GM12892 (cell line): Measurements from ENCODE around the gene FAM13A.

Source experiments
- POLR2A ChIP-seq: IDR thresholded peaks from 2 replicates; pipeline ENCODE4 v1.6.1; 2011; ENCODE audit warnings: low read depth, low read length, control low read depth
- POLR2AphosphoS5 ChIP-seq: IDR thresholded peaks from 2 replicates; pipeline ENCODE4 v1.6.1; 2011; ENCODE audit warnings: low read depth, low read length, control low read depth
- TAF1 ChIP-seq: IDR thresholded peaks from 2 replicates; pipeline ENCODE4 v1.6.1; 2011; ENCODE audit warnings: low read depth, mild to moderate bottlenecking, control low read depth, low read length, borderline replicate concordance

GRCh38 chr4:89078300-89078699 is 21.3 kb upstream of the FAM13A start:
- TF ChIP-seq TAF1 (no peak), POLR2AphosphoS5 (no peak), POLR2A (no peak)
